H9 (cell line): ENCODE results near the gene TBC1D9B. TPM values are rescaled to one million over a fixed set of nuclear protein-coding genes. Genes with fewer than 3 reads are reported as not detected.

Source experiments
- DNase-seq: peaks from one replicate; pipeline ENCODE4 v3.0.0-alpha.2; 2017
- H2AFZ ChIP-seq: one replicate; pipeline ENCODE4 v1.6.1; 2013; ENCODE audit warnings: mild to moderate bottlenecking, low read length, control low read depth, moderate library complexity
- H2AK5ac ChIP-seq: 2 replicates; pipeline ENCODE4 v1.6.1; 2013; ENCODE audit warnings: low read length, control low read depth, mixed read lengths; ENCODE audit not compliant: insufficient read length
- H2BK120ac ChIP-seq: one replicate; pipeline ENCODE4 v1.6.1; 2013; ENCODE audit warnings: low read depth, mild to moderate bottlenecking, low read length, control low read depth, inconsistent platforms; ENCODE audit not compliant: poor library complexity, severe bottlenecking
- H2BK12ac ChIP-seq: 2 replicates; pipeline ENCODE4 v1.6.1; 2013; ENCODE audit warnings: low read length, control low read depth, mixed read lengths, low read depth; ENCODE audit not compliant: insufficient read length
- H2BK15ac ChIP-seq: 2 replicates; pipeline ENCODE4 v1.6.1; 2013; ENCODE audit warnings: low read depth, low read length, control low read depth
- H2BK20ac ChIP-seq: one replicate; pipeline ENCODE4 v1.6.1; 2013; ENCODE audit warnings: low read depth, mild to moderate bottlenecking, low read length, control low read depth, inconsistent platforms; ENCODE audit not compliant: poor library complexity, severe bottlenecking
- H2BK5ac ChIP-seq: 2 replicates; pipeline ENCODE4 v1.6.1; 2013; ENCODE audit warnings: low read length, control low read depth, mixed read lengths; ENCODE audit not compliant: insufficient read length
- H3K14ac ChIP-seq: 2 replicates; pipeline ENCODE4 v1.6.1; 2013; ENCODE audit warnings: low read length, control low read depth; ENCODE audit not compliant: insufficient read depth
- H3K18ac ChIP-seq: 2 replicates; pipeline ENCODE4 v1.6.1; 2013; ENCODE audit warnings: low read depth, mild to moderate bottlenecking, mixed read lengths, low read length, control low read depth; ENCODE audit not compliant: insufficient read length
- H3K23ac ChIP-seq: 2 replicates; pipeline ENCODE4 v1.6.1; 2013; ENCODE audit warnings: low read length, control low read depth, mixed read lengths, low read depth; ENCODE audit not compliant: insufficient read length
- H3K23me2 ChIP-seq: 2 replicates; pipeline ENCODE4 v1.6.1; 2013; ENCODE audit warnings: low read depth, mild to moderate bottlenecking, mixed read lengths, low read length, control low read depth; ENCODE audit not compliant: insufficient read length, poor library complexity, severe bottlenecking
- H3K27ac ChIP-seq: 2 replicates; pipeline ENCODE4 v1.5.1; 2013; ENCODE audit warnings: low read length, control low read depth, mixed read lengths, low read depth; ENCODE audit not compliant: insufficient read length
- H3K27me3 ChIP-seq: 2 replicates; pipeline ENCODE4 v1.6.1; 2013; ENCODE audit warnings: low read length, control low read depth, inconsistent platforms; ENCODE audit not compliant: insufficient read depth
- H3K4ac ChIP-seq: 2 replicates; pipeline ENCODE4 v1.6.1; 2013; ENCODE audit warnings: low read depth, mild to moderate bottlenecking, control low read depth, inconsistent platforms, low read length, moderate library complexity
- H3K4me1 ChIP-seq: 2 replicates; pipeline ENCODE4 v1.6.1; 2013; ENCODE audit warnings: low read length, control low read depth, inconsistent platforms; ENCODE audit not compliant: insufficient read depth
- H3K4me2 ChIP-seq: 2 replicates; pipeline ENCODE4 v1.6.1; 2013; ENCODE audit warnings: low read length, control low read depth, mixed read lengths; ENCODE audit not compliant: insufficient read length, insufficient read depth
- H3K56ac ChIP-seq: 2 replicates; pipeline ENCODE4 v1.6.1; 2013; ENCODE audit warnings: low read depth, mild to moderate bottlenecking, mixed read lengths, low read length, control low read depth; ENCODE audit not compliant: insufficient read length
- H3K79me1 ChIP-seq: 2 replicates; pipeline ENCODE4 v1.6.1; 2013; ENCODE audit warnings: low read depth, mild to moderate bottlenecking, moderate library complexity, low read length, control low read depth, inconsistent platforms; ENCODE audit not compliant: insufficient read depth, poor library complexity, severe bottlenecking
- H3K79me2 ChIP-seq: 2 replicates; pipeline ENCODE4 v1.6.1; 2013; ENCODE audit warnings: low read length, control low read depth, inconsistent platforms; ENCODE audit not compliant: insufficient read depth
- H3K9ac ChIP-seq: 2 replicates; pipeline ENCODE4 v1.6.1; 2013; ENCODE audit warnings: low read length, control low read depth, mixed read lengths; ENCODE audit not compliant: insufficient read length; ENCODE audit errors: extremely low read depth
- H3K9me3 ChIP-seq: one replicate; pipeline ENCODE4 v1.6.1; 2013; ENCODE audit warnings: low read depth, low read length, inconsistent platforms; ENCODE audit not compliant: control insufficient read depth
- H3T11ph ChIP-seq: one replicate; pipeline ENCODE4 v1.6.1; 2013; ENCODE audit warnings: mild to moderate bottlenecking, low read length, control low read depth, inconsistent platforms
- H4K20me1 ChIP-seq: one replicate; pipeline ENCODE4 v1.6.1; 2013; ENCODE audit not compliant: control insufficient read depth, insufficient read length, insufficient read depth
- H4K5ac ChIP-seq: 2 replicates; pipeline ENCODE4 v1.6.1; 2013; ENCODE audit warnings: low read depth, mild to moderate bottlenecking, mixed read lengths, low read length, control low read depth; ENCODE audit not compliant: insufficient read length
- H4K8ac ChIP-seq: replicated peaks from 2 replicates; pipeline ENCODE4 v1.6.1; 2013; ENCODE audit warnings: low read length, control low read depth, mixed read lengths, low read depth; ENCODE audit not compliant: insufficient read length
- H4K91ac ChIP-seq: 2 replicates; pipeline ENCODE4 v1.6.1; 2013; ENCODE audit warnings: low read depth, mild to moderate bottlenecking, moderate library complexity, mixed read lengths, low read length, control low read depth; ENCODE audit not compliant: insufficient read length
- H3K27ac Mint-ChIP-seq, 3 experiments: 2 replicates in 2 of 3; 3 replicates in 1 of 3; pipeline ENCODE4 v1.8.0; 2020 to 2021; ENCODE audit warnings: mixed read lengths in 3 of 3, mild to moderate bottlenecking in 1 of 3, moderate library complexity in 1 of 3
- H3K27me3 Mint-ChIP-seq: 2 replicates; pipeline ENCODE4 v1.8.0; 2021; ENCODE audit warnings: low read depth, mild to moderate bottlenecking, moderate library complexity, mixed read lengths
- H3K36me3 Mint-ChIP-seq, 3 experiments: 2 replicates in 2 of 3; 3 replicates in 1 of 3; pipeline ENCODE4 v1.8.0; 2020 to 2021; ENCODE audit warnings: low read depth in 3 of 3, mixed read lengths in 3 of 3; ENCODE audit not compliant: insufficient read depth in 1 of 3
- H3K4me1 Mint-ChIP-seq, 2 experiments: 2 replicates each; pipeline ENCODE4 v1.8.0; 2020; ENCODE audit warnings: mixed read lengths in 2 of 2
- H3K4me3 Mint-ChIP-seq, 2 experiments: 2 replicates in 1 of 2; 3 replicates in 1 of 2; pipeline ENCODE4 v1.8.0; 2020 to 2021; ENCODE audit warnings: mild to moderate bottlenecking in 2 of 2, mixed read lengths in 2 of 2, moderate library complexity in 1 of 2
- H3K9me3 Mint-ChIP-seq, 2 experiments: 2 replicates in 1 of 2; 3 replicates in 1 of 2; pipeline ENCODE4 v1.8.0; 2020; ENCODE audit warnings: mild to moderate bottlenecking in 2 of 2, mixed read lengths in 2 of 2, moderate library complexity in 1 of 2
- CTCF ChIP-seq: fragments of 200-600 bp; sonication (generic); conservative IDR thresholded peaks from 3 replicates; pipeline ENCODE4 v1.8.0; 2021; ENCODE audit warnings: antibody characterized with exemption, mild to moderate bottlenecking
- WGBS: extraction: QIAGEN DNeasy Blood & Tissue Kit; methylation state at CpG from one replicate; pipeline ENCODE4 v1.1.7; 2013; ENCODE audit warnings: missing lambda C conversion rate, low lambda C conversion rate, mixed read lengths; ENCODE audit not compliant: insufficient read length; ENCODE audit errors: extremely low coverage; 5-methylcytosine and 5-hydroxymethylcytosine counted together
- total RNA-seq: library from RNA; stranded (reverse); gene quantifications from 2 replicates; pipeline ENCODE4 v1.2.1, GENCODE V29; 2021

The TBC1D9B gene
- total RNA-seq, 1 experiment from 2014 or later, result 62.1 TPM

DNA sequence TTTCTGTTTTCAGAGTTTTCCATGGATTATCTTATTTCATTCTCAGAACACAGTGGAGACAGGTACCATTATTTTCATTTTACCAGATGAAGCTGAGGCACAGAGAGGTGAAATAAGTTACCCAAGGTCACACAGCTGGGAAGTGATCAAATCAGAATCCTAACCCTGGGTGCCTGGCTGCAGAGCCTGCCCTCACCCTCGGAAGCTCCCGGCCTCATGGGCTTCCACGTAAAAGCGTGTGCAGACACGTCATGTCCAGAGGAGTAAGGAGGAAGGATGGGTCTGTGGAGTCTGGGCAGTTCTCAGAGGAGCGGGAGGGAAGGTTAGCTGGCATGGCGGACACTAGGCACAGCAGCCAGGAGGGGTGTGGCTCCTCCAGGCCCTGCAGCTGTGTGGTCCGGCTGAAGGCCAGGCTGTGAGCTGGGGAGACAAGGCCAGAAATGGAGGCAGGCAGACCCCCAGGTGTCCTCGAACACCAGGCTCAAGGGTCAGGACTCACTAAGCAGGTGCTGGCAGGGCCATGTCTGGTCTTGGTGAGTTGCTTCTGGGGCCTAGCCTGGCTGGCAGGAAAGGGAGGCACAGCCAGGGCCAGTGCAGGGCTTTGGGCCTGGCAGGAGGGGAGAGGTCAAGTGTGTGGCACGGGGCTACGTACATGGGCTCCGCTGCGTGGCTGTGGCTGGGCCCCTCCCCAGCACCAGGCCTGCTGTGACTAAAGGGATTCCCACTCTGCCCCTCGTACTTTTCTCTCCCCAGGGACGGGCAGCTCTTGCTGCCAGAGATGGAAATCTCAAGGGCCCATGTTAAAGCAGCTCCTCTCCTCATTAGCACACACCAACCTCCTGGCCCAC is 5.6 kb downstream of the TBC1D9B start:
- peaks cover 0 to 9% of the 10 kb centered on the region in 2 experiments; a peak in 3 of 4 replicates for H3K4me1 Mint-ChIP-seq
- WGBS, result no CpG with 5 or more reads among the region's 15 CpGs
- peaks cover 2% of the 10 kb centered on the region for H3K27me3 Mint-ChIP-seq
- Histone ChIP-seq H3K23ac (no peak overlapping the region), H2BK15ac (no peak overlapping the region), H3K27ac (no peak overlapping the region), H2AK5ac (no peak overlapping the region), H4K20me1 (no peaks in the 10 kb centered on the region), H3T11ph (no peak overlapping the region), H4K5ac (no peak overlapping the region), H3K9ac (no peak overlapping the region), H4K91ac (no peak overlapping the region), H3K27me3 (no peaks in the 10 kb centered on the region), H3K4ac (no peak overlapping the region), H3K79me2 (no peaks in the 10 kb centered on the region), H3K23me2 (peaks cover 4% of the 10 kb centered on the region), H3K4me2 (no peak overlapping the region), H3K9me3 (no peaks in the 10 kb centered on the region), H2BK5ac (no peak overlapping the region), H2BK120ac (no peak overlapping the region), H2AFZ (no peak overlapping the region), H3K14ac (no peak overlapping the region; the same call in 1 of the 2 replicates), H2BK20ac (no peak overlapping the region), H3K56ac (no peak overlapping the region), H3K18ac (no peak overlapping the region), H2BK12ac (no peak overlapping the region), H3K79me1 (no peaks in the 10 kb centered on the region), H3K4me1 (no peaks in the 10 kb centered on the region), H4K8ac (no peak overlapping the region)
- no peak for TF ChIP-seq CTCF
- peaks cover 21 to 50% (median 43%) of the 10 kb centered on the region in 3 experiments for H3K36me3 Mint-ChIP-seq
- no peak for DNase-seq
- no peaks in the 10 kb centered on the region; a peak in 1 of 5 replicates for H3K9me3 Mint-ChIP-seq
- H3K4me3 Mint-ChIP-seq, result no peak overlapping the region
- H3K27ac Mint-ChIP-seq, result peak overlapping the region in 2 of 3 experiments; percentile 23 to 43; a peak in 2 of 7 replicates
